Measurements from ENCODE around the gene PARP8.

PARP8 gene

GRCh38 chr5:50829023-50829422 is 162.6 kb downstream of the PARP8 start:
- in situ Hi-C loops (cut with MboI; ENCODE audit: low sequenced_read_pairs) = no loop called here
- Histone ChIP-seq H3K36me3 (replicated peaks) (no peaks in the 10 kb centered on the region), H3K9me3 (no peaks in the 10 kb centered on the region), H3K4me3 (no peak overlapping the region), H3K27me3 (ENCODE audit: low read depth) (no peaks in the 10 kb centered on the region), H3K4me1 (no peaks in the 10 kb centered on the region)
- DNase-seq (ENCODE audit: low spot score in 2 of 2) = no peak

- H3K27me3 ChIP-seq (ENCODE audit: low read depth) = no peaks in the 10 kb centered on the region
- no peaks in the 10 kb centered on the region for H3K36me3 ChIP-seq (replicated peaks)
- in situ Hi-C loops (cut with MboI; ENCODE audit: low sequenced_read_pairs) = no loop called here
- H3K4me1 ChIP-seq = no peaks in the 10 kb centered on the region
- no peak for DNase-seq (ENCODE audit: low spot score in 2 of 2)
- H3K9me3 ChIP-seq = no peaks in the 10 kb centered on the region
- no peak overlapping the region for H3K4me3 ChIP-seq
Observed at GRCh38 chr5:50832657-50833284, 166.3 kb downstream of the PARP8 start.

GRCh38 chr5:50836356-50836755 is 169.9 kb downstream of the PARP8 start:
- Histone ChIP-seq H3K27me3 (ENCODE audit: low read depth) (no peaks in the 10 kb centered on the region), H3K4me3 (no peak overlapping the region), H3K36me3 (replicated peaks) (no peaks in the 10 kb centered on the region), H3K9me3 (no peaks in the 10 kb centered on the region), H3K4me1 (no peaks in the 10 kb centered on the region)
- in situ Hi-C loops (cut with MboI; ENCODE audit: low sequenced_read_pairs) = no loop called here
- no peak for DNase-seq (ENCODE audit: low spot score in 2 of 2)

DNA sequence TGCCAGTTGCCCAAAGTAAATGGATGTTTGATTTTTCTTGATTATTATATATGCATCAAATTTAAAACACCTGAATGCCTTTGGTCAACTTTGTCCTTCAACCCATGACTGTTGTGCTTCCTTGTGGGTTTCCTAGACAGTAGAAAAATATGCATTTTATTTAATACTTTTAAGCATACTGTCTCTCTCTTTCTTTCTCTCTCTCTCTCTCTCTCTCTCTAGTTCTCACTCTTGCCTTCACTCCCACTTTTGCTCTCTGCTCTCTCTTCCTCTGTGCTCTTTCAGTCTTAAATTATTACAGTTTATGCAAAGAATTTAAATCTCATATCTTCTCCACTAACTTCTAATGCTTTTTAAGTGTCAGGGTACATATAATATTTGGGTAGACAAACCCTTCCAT is 173.0 kb downstream of the PARP8 start:
- no peaks in the 10 kb centered on the region for H3K36me3 ChIP-seq (replicated peaks)
- H3K9me3 ChIP-seq = no peaks in the 10 kb centered on the region
- H3K4me1 ChIP-seq = no peaks in the 10 kb centered on the region
- DNase-seq (ENCODE audit: low spot score in 2 of 2) = no peak
- H3K27me3 ChIP-seq (ENCODE audit: low read depth) = no peaks in the 10 kb centered on the region
- H3K4me3 ChIP-seq = no peak overlapping the region
- in situ Hi-C loops (cut with MboI; ENCODE audit: low sequenced_read_pairs) = no loop called here

DNA sequence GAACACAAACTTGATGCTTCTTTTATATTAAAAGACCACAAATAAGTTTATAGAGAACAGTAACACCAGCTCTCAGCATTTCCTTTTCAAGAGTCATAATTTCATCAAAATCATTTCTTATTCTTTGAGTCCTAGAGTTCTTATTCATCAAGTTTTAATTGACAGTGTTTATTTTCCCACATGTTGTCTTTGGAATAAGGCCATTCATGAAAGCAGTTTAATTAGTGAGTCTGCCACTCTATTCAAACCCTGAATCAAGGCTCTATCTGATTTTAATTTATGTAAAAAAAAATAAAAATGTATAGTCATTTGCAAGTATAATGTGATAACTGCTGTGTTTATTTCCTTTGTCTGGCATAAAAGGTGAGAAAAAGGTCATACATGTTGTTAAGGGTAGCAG is 176.7 kb downstream of the PARP8 start:
- H3K36me3 ChIP-seq (replicated peaks) = no peaks in the 10 kb centered on the region
- no peaks in the 10 kb centered on the region for H3K9me3 ChIP-seq
- no peaks in the 10 kb centered on the region for H3K4me1 ChIP-seq
- in situ Hi-C loops (cut with MboI; ENCODE audit: low sequenced_read_pairs) = no loop called here
- DNase-seq (ENCODE audit: low spot score in 2 of 2) = no peak
- no peak overlapping the region for H3K4me3 ChIP-seq
- no peaks in the 10 kb centered on the region for H3K27me3 ChIP-seq (ENCODE audit: low read depth)

GRCh38 chr5:50846261-50846660 is 179.8 kb downstream of the PARP8 start:
- H3K4me1 ChIP-seq = no peaks in the 10 kb centered on the region
- no peak for DNase-seq (ENCODE audit: low spot score in 2 of 2)
- no peak overlapping the region for H3K4me3 ChIP-seq
- no peaks in the 10 kb centered on the region for H3K9me3 ChIP-seq
- no peaks in the 10 kb centered on the region for H3K27me3 ChIP-seq (ENCODE audit: low read depth)
- H3K36me3 ChIP-seq (replicated peaks) = no peaks in the 10 kb centered on the region
- in situ Hi-C loops (cut with MboI; ENCODE audit: low sequenced_read_pairs) = no loop called here

GRCh38 chr5:50849554-50849953 is 183.1 kb downstream of the PARP8 start:
- Histone ChIP-seq H3K4me1 (no peaks in the 10 kb centered on the region), H3K9me3 (no peaks in the 10 kb centered on the region), H3K4me3 (no peak overlapping the region), H3K27me3 (ENCODE audit: low read depth) (no peaks in the 10 kb centered on the region), H3K36me3 (replicated peaks) (no peaks in the 10 kb centered on the region)
- no peak for DNase-seq (ENCODE audit: low spot score in 2 of 2)
- in situ Hi-C loops (cut with MboI; ENCODE audit: low sequenced_read_pairs) = no loop called here

DNA sequence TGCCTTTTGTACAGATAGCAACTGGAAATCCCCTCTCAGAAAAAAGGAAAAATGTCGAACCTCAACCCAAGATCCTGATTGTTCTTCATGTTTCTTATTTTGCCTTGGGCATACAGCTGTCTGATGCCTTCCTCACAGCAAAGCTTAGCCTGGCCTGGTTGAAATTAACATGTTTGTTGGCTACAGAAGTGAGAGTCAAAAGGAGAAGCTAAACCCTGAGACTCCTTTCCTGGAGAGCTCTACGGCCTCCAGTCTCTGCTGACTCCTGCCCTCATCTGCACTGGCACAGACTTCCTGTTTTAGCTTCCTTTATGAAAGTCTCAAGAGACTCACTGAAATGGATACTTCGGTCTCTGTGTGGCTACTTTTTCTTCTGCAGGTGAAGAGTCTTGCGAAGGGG is 186.7 kb downstream of the PARP8 start:
- no peaks in the 10 kb centered on the region for H3K4me1 ChIP-seq
- in situ Hi-C loops (cut with MboI; ENCODE audit: low sequenced_read_pairs) = no loop called here
- no peaks in the 10 kb centered on the region for H3K9me3 ChIP-seq
- H3K27me3 ChIP-seq (ENCODE audit: low read depth) = no peaks in the 10 kb centered on the region
- H3K36me3 ChIP-seq (replicated peaks) = no peaks in the 10 kb centered on the region
- DNase-seq (ENCODE audit: low spot score in 2 of 2) = no peak
- no peak overlapping the region for H3K4me3 ChIP-seq

DNA sequence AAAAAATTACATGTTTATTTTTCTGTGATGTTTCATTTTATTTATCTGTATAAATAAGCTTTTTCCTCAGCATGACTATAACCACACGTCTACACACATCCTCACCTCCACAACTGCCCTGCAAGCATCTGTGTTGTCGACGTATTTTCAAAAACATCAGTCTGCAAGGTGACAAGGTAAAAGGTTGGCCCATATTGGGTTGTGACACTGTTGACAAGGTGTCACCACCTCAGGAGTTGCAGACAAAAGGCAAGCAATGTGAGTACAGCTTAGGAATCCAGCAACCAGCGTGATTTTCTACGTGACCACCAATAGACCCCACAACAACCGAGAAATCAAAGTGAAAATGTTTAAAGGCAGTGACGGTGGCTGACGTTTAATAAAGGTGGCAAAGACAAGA is 187.6 kb downstream of the PARP8 start:
- DNase-seq (ENCODE audit: low spot score in 2 of 2) = no peak
- no peak overlapping the region for H3K4me3 ChIP-seq
- in situ Hi-C loops (cut with MboI; ENCODE audit: low sequenced_read_pairs) = no loop called here
- no peaks in the 10 kb centered on the region for H3K9me3 ChIP-seq
- H3K36me3 ChIP-seq (replicated peaks) = no peaks in the 10 kb centered on the region
- H3K27me3 ChIP-seq (ENCODE audit: low read depth) = no peaks in the 10 kb centered on the region
- H3K4me1 ChIP-seq = no peaks in the 10 kb centered on the region

GRCh38 chr5:50855001-50855400 is 188.6 kb downstream of the PARP8 start:
- no peak overlapping the region for H3K4me3 ChIP-seq
- no peak for DNase-seq (ENCODE audit: low spot score in 2 of 2)
- no peaks in the 10 kb centered on the region for H3K4me1 ChIP-seq
- H3K9me3 ChIP-seq = no peaks in the 10 kb centered on the region
- no peaks in the 10 kb centered on the region for H3K27me3 ChIP-seq (ENCODE audit: low read depth)
- H3K36me3 ChIP-seq (replicated peaks) = no peaks in the 10 kb centered on the region
- in situ Hi-C loops (cut with MboI; ENCODE audit: low sequenced_read_pairs) = no loop called here

GRCh38 chr5:50856401-50857119 is 190.1 kb downstream of the PARP8 start:
- H3K36me3 ChIP-seq (replicated peaks) = no peaks in the 10 kb centered on the region
- no peaks in the 10 kb centered on the region for H3K4me1 ChIP-seq
- in situ Hi-C loops (cut with MboI; ENCODE audit: low sequenced_read_pairs) = no loop called here
- no peak overlapping the region for H3K4me3 ChIP-seq
- DNase-seq (ENCODE audit: low spot score in 2 of 2) = no peak
- no peaks in the 10 kb centered on the region for H3K9me3 ChIP-seq
- H3K27me3 ChIP-seq (ENCODE audit: low read depth) = no peaks in the 10 kb centered on the region

DNA sequence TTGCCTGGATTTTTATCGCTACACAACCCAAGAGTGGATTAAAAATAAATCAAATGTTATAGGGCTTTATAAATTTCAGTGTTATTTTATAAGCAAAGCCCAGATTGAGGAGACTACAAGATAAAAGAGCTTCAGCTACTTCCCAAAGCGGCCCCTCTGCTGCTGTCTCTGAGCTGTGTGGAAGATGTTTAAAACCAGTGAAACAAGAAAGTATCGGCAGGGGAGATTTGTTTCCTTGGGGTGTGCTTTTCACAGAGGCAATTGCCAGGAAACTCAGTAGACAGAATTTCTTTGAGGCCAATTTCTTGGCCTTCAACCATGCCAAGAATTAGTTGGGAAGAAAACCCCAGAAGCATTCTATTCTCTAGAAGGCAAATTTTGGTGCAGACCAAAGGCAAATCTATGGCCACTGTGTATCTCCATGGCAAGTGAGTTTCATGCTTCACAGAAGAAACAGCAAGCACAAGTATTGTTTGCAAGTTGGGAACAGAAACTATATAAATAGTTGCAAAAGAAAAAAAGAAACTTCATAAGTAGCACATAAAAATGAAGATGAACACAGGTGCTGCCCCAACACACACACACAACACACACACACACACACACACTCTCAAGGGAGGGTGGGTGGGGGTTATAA is 197.2 kb downstream of the PARP8 start:
- Histone ChIP-seq H3K4me1 (no peaks in the 10 kb centered on the region), H3K36me3 (replicated peaks) (no peaks in the 10 kb centered on the region), H3K4me3 (no peak overlapping the region), H3K9me3 (no peaks in the 10 kb centered on the region), H3K27me3 (ENCODE audit: low read depth) (no peaks in the 10 kb centered on the region)
- DNase-seq (ENCODE audit: low spot score in 2 of 2) = no peak
- in situ Hi-C loops (cut with MboI; ENCODE audit: low sequenced_read_pairs) = no loop called here

DNA sequence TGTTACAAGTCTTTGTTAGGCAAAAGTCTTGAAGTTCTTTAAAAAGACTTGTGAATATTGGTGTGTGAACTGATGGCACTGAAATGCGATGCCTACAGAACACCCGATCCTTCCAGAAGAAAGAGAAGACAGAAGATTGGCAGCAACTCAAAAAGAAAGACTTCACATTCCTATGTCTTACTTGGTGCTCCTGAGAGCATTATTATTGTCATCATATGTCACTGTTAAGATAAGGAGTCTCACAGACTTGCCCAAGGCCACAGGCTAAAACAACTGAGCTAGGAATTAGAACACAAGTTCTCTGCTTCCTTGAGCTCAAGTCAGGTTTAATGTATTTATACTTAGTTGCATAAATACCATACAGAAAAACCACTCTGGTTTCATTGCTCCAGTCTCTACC is 198.0 kb downstream of the PARP8 start:
- DNase-seq (ENCODE audit: low spot score in 2 of 2) = no peak
- no peak overlapping the region for H3K4me3 ChIP-seq
- no peaks in the 10 kb centered on the region for H3K36me3 ChIP-seq (replicated peaks)
- no peaks in the 10 kb centered on the region for H3K9me3 ChIP-seq
- in situ Hi-C loops (cut with MboI; ENCODE audit: low sequenced_read_pairs) = no loop called here
- H3K4me1 ChIP-seq = no peaks in the 10 kb centered on the region
- no peaks in the 10 kb centered on the region for H3K27me3 ChIP-seq (ENCODE audit: low read depth)

GRCh38 chr5:50866415-50866814 is 200.0 kb downstream of the PARP8 start:
- Histone ChIP-seq H3K27me3 (ENCODE audit: low read depth) (no peaks in the 10 kb centered on the region), H3K36me3 (replicated peaks) (no peaks in the 10 kb centered on the region), H3K4me1 (no peaks in the 10 kb centered on the region), H3K4me3 (no peak overlapping the region), H3K9me3 (no peaks in the 10 kb centered on the region)
- in situ Hi-C loops (cut with MboI; ENCODE audit: low sequenced_read_pairs) = no loop called here
- no peak for DNase-seq (ENCODE audit: low spot score in 2 of 2)
